MM.1S (cell line): ENCODE results near the gene LHFPL2.

Source experiments
- DNase-seq: peaks from one replicate; pipeline ENCODE4 v3.0.0-alpha.2; 2015
- H2AFZ ChIP-seq: fragments of 300-600 bp; sonication (generic); 2 replicates; pipeline ENCODE4 v1.6.0; 2016; ENCODE audit warnings: antibody characterized with exemption, low read length
- H3F3A ChIP-seq: fragments of 300-600 bp; sonication (generic); 2 replicates; pipeline ENCODE4 v1.6.1; 2016; ENCODE audit warnings: mild to moderate bottlenecking, antibody characterized with exemption, low read length, moderate library complexity, mixed read lengths; ENCODE audit not compliant: insufficient read depth
- H3K27ac ChIP-seq: fragments of 300-600 bp; sonication (generic); 2 replicates; pipeline ENCODE4 v1.5.1; 2016; ENCODE audit warnings: mild to moderate bottlenecking, low read length
- H3K27me3 ChIP-seq: fragments of 300-600 bp; sonication (generic); replicated peaks from 2 replicates; pipeline ENCODE4 v1.6.0; 2016; ENCODE audit warnings: low read length; ENCODE audit not compliant: insufficient read depth
- H3K36me3 ChIP-seq: fragments of 300-600 bp; sonication (generic); replicated peaks from 2 replicates; pipeline ENCODE4 v1.6.1; 2016; ENCODE audit warnings: mild to moderate bottlenecking, low read length, mixed read lengths; ENCODE audit not compliant: insufficient read depth
- H3K4me1 ChIP-seq: fragments of 300-600 bp; sonication (generic); 2 replicates; pipeline ENCODE4 v1.6.1; 2016; ENCODE audit warnings: low read length, mixed read lengths
- H3K4me2 ChIP-seq: fragments of 300-600 bp; sonication (generic); 2 replicates; pipeline ENCODE4 v1.6.0; 2016; ENCODE audit warnings: low read depth, low read length
- H3K4me3 ChIP-seq: fragments of 300-600 bp; sonication (generic); 2 replicates; pipeline ENCODE4 v1.5.1; 2016; ENCODE audit warnings: low read length, mixed read lengths
- H3K79me2 ChIP-seq: fragments of 300-600 bp; sonication (generic); 2 replicates; pipeline ENCODE4 v1.6.1; 2016; ENCODE audit warnings: mixed run types, low read length, mixed read lengths
- H3K9ac ChIP-seq: fragments of 300-600 bp; sonication (generic); 2 replicates; pipeline ENCODE4 v1.6.1; 2016; ENCODE audit warnings: low read length, mixed read lengths
- H3K9me2 ChIP-seq: fragments of 300-600 bp; sonication (generic); replicated peaks from 2 replicates; pipeline ENCODE4 v1.6.1; 2016; ENCODE audit warnings: mild to moderate bottlenecking, low read length, mixed read lengths; ENCODE audit not compliant: insufficient read depth
- H3K9me3 ChIP-seq: fragments of 300-600 bp; sonication (generic); replicated peaks from 2 replicates; pipeline ENCODE4 v1.6.1; 2016; ENCODE audit warnings: mild to moderate bottlenecking, low read length, mixed read lengths; ENCODE audit not compliant: insufficient read depth
- H4K20me1 ChIP-seq: fragments of 300-600 bp; sonication (generic); 2 replicates; pipeline ENCODE4 v1.6.1; 2016; ENCODE audit warnings: mild to moderate bottlenecking, low read length, moderate library complexity, mixed read lengths; ENCODE audit not compliant: insufficient read depth
- EZH2 ChIP-seq: fragments of 300-600 bp; sonication (generic); optimal IDR thresholded peaks from 2 replicates; pipeline ENCODE3; 2017; ENCODE audit warnings: low read depth, mild to moderate bottlenecking, antibody characterized with exemption, low read length, mixed read lengths
- EZH2phosphoT487 ChIP-seq: fragments of 300-600 bp; sonication (generic); IDR thresholded peaks from 2 replicates; pipeline ENCODE4 v1.6.1; 2018; ENCODE audit warnings: antibody characterized with exemption, low read length
- TF ChIP-seq, protein P1 (sequence below): fragments of 300-600 bp; sonication (generic); IDR thresholded peaks from 2 replicates; pipeline ENCODE4 v1.5.1; 2016; ENCODE audit warnings: antibody characterized with exemption, low read length, mixed read lengths

The LHFPL2 gene

GRCh38 chr5:78549043-78549442, 99.5 kb downstream of the LHFPL2 start:
- Histone ChIP-seq H3K4me3 (no peak overlapping the region), H3K9me3 (no peaks in the 10 kb centered on the region), H3K4me2 (no peak overlapping the region), H3K27me3 (no peaks in the 10 kb centered on the region), H3F3A (no peaks in the 10 kb centered on the region), H3K4me1 (no peaks in the 10 kb centered on the region), H3K9me2 (no peaks in the 10 kb centered on the region), H3K36me3 (no peaks in the 10 kb centered on the region), H2AFZ (no peak overlapping the region), H3K9ac (no peak overlapping the region), H4K20me1 (no peaks in the 10 kb centered on the region), H3K79me2 (no peaks in the 10 kb centered on the region), H3K27ac (no peak overlapping the region)
- no peak for DNase-seq
- TF ChIP-seq EZH2 (no peak), EZH2phosphoT487 (no peak)
- TF ChIP-seq, protein P1, sequence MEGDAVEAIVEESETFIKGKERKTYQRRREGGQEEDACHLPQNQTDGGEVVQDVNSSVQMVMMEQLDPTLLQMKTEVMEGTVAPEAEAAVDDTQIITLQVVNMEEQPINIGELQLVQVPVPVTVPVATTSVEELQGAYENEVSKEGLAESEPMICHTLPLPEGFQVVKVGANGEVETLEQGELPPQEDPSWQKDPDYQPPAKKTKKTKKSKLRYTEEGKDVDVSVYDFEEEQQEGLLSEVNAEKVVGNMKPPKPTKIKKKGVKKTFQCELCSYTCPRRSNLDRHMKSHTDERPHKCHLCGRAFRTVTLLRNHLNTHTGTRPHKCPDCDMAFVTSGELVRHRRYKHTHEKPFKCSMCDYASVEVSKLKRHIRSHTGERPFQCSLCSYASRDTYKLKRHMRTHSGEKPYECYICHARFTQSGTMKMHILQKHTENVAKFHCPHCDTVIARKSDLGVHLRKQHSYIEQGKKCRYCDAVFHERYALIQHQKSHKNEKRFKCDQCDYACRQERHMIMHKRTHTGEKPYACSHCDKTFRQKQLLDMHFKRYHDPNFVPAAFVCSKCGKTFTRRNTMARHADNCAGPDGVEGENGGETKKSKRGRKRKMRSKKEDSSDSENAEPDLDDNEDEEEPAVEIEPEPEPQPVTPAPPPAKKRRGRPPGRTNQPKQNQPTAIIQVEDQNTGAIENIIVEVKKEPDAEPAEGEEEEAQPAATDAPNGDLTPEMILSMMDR: no peak

DNA sequence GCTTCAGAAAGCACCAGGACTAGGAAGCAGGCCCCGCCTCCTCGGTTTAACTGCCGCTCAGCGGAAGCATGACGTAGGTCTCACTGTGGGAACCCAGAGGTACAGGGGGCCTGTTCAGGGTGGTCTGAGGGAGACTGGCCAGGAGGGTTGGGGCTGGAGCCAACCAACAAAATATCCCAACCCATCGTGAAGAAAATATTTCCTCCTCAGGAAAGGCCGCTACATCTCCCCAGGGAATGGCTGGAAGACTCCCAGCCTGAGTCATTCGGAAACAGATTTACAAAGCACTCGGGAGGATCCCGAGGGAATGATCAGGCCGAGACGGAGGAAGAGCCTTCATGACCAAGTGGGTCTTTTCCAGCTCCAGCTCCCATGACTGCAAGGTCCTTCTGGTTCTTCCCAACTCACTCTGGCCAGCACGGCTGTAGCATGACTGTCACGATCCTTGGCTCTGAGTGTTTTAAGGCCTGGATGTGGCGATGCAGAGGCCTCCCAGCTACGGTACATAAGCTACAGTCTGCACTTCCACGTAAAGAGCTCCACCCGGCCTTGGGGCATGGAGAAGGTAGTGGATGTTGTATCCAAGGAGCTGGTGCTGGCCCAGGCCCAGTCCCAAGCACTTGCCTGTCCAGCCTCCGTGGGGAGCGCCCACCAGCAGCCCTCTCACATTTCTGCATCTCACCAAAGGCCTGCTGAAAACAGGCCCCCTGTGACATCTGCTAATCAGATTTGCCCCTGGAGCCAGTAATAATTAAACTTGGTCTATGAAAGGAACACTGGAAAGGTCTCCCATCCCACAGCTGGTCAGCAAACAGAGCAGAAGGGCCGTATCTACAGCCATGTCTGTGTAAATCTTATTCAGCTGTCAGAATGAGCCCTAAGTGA, 100.6 kb downstream of the LHFPL2 start:
- H4K20me1 ChIP-seq: no peaks in the 10 kb centered on the region
- no peak for DNase-seq
- no peak overlapping the region for H3K4me2 ChIP-seq
- H3K4me1 ChIP-seq: no peaks in the 10 kb centered on the region
- H3K9ac ChIP-seq: no peak overlapping the region
- H3K9me2 ChIP-seq: no peaks in the 10 kb centered on the region
- no peaks in the 10 kb centered on the region for H3K9me3 ChIP-seq
- H3F3A ChIP-seq: no peaks in the 10 kb centered on the region
- no peaks in the 10 kb centered on the region for H3K36me3 ChIP-seq
- H3K4me3 ChIP-seq: no peak overlapping the region
- H3K27me3 ChIP-seq: no peaks in the 10 kb centered on the region
- no peak overlapping the region for H2AFZ ChIP-seq
- no peaks in the 10 kb centered on the region for H3K79me2 ChIP-seq
- TF ChIP-seq EZH2 (no peak), EZH2phosphoT487 (no peak)
- TF ChIP-seq, protein P1: no peak
- no peak overlapping the region for H3K27ac ChIP-seq

DNA sequence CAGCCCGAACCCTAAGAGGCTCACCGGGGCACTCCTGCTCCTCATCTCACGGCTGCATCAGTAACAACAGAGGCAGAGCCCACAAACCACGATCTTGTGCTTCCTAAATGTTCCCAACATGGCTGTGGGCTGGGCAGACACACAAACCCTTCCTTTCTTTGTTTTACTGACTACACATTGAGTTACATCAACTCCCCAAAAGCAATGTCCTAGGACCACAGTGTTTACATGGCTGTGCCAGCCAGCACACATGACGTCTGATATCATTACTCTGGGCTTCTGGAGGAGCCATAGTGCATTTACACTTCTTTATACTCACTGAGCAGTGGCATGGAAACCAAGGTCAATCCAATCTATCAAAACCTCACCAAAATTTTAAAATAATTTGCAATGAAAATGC, 101.4 kb downstream of the LHFPL2 start:
- Histone ChIP-seq H3F3A (no peaks in the 10 kb centered on the region), H4K20me1 (no peaks in the 10 kb centered on the region), H3K27me3 (no peaks in the 10 kb centered on the region), H3K4me2 (no peak overlapping the region), H3K4me1 (no peaks in the 10 kb centered on the region), H3K9me2 (no peaks in the 10 kb centered on the region), H3K36me3 (no peaks in the 10 kb centered on the region), H2AFZ (no peak overlapping the region), H3K9me3 (no peaks in the 10 kb centered on the region), H3K9ac (no peak overlapping the region), H3K27ac (no peak overlapping the region), H3K4me3 (no peak overlapping the region), H3K79me2 (no peaks in the 10 kb centered on the region)
- TF ChIP-seq, protein P1: no peak
- TF ChIP-seq EZH2: no peak
- TF ChIP-seq EZH2phosphoT487: no peak
- DNase-seq: no peak
